GM04504 (cell line): ENCODE results near the gene MDN1.
"Not testable (repeated sequence)": the region's sequence is repeated elsewhere in the genome, so short reads cannot be mapped to it uniquely, and the experiment has no call there.

Experiments used
- DNase-seq: peaks from one replicate; pipeline ENCODE4 v3.0.0-alpha.2; 2012; ENCODE audit warnings: low read depth

MDN1 gene, protein sequence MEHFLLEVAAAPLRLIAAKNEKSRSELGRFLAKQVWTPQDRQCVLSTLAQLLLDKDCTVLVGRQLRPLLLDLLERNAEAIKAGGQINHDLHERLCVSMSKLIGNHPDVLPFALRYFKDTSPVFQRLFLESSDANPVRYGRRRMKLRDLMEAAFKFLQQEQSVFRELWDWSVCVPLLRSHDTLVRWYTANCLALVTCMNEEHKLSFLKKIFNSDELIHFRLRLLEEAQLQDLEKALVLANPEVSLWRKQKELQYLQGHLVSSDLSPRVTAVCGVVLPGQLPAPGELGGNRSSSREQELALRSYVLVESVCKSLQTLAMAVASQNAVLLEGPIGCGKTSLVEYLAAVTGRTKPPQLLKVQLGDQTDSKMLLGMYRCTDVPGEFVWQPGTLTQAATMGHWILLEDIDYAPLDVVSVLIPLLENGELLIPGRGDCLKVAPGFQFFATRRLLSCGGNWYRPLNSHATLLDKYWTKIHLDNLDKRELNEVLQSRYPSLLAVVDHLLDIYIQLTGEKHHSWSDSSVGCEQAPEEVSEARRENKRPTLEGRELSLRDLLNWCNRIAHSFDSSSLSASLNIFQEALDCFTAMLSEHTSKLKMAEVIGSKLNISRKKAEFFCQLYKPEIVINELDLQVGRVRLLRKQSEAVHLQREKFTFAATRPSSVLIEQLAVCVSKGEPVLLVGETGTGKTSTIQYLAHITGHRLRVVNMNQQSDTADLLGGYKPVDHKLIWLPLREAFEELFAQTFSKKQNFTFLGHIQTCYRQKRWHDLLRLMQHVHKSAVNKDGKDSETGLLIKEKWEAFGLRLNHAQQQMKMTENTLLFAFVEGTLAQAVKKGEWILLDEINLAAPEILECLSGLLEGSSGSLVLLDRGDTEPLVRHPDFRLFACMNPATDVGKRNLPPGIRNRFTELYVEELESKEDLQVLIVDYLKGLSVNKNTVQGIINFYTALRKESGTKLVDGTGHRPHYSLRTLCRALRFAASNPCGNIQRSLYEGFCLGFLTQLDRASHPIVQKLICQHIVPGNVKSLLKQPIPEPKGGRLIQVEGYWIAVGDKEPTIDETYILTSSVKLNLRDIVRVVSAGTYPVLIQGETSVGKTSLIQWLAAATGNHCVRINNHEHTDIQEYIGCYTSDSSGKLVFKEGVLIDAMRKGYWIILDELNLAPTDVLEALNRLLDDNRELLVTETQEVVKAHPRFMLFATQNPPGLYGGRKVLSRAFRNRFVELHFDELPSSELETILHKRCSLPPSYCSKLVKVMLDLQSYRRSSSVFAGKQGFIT (N-terminal part only)

DNA sequence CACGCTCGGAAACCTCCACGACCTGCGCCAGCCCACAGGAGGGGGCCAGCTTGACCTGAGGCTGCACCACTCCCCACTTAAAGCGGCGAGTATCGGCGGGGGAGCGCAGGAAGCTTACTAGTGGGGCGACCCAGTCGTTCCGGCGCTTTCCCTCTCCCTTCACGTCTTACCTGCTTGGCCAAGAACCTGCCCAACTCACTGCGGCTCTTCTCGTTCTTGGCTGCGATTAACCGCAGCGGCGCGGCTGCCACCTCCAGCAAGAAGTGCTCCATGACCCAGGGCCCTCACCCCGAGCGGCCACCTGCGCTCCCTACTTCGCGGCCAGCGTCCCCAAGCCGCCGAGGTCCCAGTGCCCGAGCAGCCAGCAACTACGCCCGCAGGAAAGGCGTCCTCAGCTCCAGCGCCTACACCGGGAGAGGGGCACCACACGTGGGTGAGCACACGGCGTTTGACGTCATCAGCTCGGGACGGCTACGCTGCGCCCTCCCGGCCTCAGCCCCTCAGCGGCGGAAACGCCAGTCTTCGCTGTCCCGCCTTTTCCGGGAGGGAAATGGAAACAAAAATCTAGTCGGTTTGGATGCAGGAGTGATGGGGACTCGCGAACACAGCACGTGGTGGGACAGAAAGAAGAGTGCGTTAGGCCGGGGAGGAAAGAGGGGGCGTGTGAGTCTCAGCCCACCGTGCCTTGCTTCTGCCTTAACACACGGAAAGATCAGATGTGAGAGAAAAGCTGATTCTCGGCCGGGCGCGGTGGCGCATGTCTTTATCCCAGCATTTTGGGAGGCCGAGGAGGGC is at the start of gene MDN1:
Gene MDN1 (minus strand): TSS at position 459 of the 795 bp plus-strand sequence. CDS start 187 bp downstream, at position 272.
- peak; percentile 87 for DNase-seq

DNA sequence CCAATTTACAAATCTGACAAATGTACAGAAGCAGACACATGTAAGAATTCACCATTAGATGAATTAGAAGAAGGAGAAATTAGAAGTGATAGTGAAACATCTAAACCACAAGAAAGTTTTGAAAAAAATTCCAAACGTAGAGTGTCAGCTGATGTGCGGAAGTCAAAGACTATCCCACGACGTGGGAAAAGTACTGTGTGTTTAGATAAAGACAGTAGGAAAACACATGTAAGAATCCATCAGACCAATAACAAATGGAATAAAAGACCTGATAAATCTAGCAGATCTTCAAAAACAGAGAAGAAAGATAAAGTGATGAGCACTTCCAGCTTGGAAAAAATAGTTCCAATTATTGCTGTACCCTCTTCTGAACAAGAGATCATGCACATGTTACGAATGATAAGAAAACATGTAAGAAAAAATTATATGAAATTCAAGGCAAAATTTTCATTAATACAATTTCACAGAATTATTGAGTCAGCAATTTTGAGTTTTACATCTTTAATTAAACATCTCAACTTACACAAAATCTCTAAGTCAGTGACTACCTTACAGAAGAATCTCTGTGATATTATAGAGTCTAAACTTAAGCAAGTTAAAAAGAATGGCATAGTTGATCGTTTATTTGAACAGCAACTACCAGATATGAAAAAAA is 46.6 kb upstream of the MDN1 start:
- no peak for DNase-seq

DNA sequence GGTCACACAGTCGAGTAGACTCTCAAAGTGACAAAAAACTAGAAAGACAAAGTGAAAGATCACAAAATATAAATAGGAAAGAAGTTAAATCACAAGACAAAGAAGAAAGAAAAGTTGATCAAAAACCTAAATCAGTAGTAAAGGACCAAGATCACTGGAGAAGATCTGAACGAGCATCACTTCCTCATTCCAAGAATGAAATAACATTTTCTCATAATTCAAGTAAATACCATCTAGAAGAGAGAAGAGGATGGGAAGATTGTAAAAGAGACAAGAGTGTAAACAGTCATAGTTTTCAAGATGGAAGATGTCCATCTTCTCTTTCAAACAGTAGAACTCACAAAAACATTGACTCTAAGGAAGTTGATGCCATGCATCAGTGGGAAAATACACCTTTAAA is 43.1 kb upstream of the MDN1 start:
- DNase-seq, result no peak

DNA sequence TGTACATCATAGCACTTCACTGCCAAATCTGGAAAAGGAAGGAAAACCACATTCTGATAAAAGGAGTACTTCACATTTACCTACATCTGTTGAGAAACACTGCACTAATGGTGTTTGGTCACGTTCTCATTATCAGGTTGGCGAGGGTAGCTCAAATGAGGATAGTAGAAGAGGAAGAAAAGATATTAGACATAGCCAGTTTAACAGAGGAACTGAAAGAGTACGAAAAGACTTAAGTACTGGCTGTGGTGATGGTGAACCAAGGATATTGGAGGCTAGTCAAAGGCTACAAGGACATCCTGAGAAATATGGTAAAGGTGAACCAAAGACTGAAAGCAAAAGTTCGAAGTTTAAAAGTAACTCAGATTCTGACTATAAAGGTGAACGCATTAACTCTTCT is 42.7 kb upstream of the MDN1 start:
- no peak for DNase-seq

GRCh38 chr6:89859744-89860143 is 40.1 kb upstream of the MDN1 start:
- no peak for DNase-seq

DNA sequence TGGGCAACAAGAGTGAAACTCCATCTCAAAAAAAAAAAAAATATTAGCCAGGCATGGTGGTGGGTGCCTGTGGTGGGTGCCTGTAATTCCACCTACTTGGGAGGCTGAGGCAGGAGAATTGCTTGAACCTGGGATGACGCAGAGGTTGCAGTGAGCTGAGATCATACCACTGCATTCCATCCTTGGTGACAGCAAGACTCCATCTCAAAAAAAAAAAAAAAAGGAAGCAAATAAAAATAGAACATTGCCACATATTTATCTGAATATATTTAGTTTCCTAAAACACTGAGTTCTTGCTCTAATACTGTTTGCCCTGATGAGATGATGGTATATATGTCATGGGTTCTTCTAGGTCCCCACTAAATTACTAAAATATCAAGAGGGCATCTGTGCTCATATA is 38.4 kb upstream of the MDN1 start:
- DNase-seq, result no peak

DNA sequence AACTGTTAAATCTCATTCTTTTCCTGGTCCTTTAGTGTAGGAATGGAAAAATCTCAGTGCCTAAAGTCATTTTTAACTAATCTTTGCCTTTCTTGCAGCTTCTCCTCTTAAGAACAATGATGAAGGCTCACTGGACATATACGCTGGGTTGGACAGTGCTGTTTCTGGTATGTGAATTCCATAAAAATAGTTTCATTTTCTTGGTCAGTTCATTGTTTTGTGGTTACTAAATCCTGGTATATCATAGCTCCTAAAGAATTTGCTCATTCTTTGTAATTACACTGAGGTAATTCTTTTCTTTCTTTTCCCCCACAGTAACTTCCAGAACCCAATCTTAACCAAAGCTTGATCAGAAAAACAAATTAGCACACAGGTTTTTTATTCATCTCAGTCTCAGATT is 33.5 kb upstream of the MDN1 start:
- no peak for DNase-seq

GRCh38 chr6:89847513-89847912 is 27.9 kb upstream of the MDN1 start:
- DNase-seq, result not testable (repeated sequence)

GRCh38 chr6:89843070-89843469 is 23.5 kb upstream of the MDN1 start:
- no peak for DNase-seq

DNA sequence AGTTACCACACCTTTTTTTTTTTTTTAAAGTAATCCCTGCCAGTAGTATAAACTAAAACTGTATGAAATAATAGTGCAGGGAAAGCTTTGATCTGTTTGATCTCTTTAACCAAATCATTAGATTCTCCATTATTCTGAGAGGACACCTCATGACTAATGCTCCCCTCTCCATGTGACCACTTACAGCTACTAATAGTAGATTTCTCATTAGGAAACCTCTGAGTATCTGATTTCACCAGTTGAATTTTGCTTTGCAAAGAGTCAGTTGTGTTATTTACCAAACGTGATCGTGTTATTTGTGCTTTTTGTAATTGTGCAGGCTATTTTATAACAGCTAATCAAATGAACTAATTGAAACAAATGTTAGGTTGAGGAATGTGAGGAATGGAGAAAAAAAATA is 22.6 kb upstream of the MDN1 start:
- DNase-seq, result no peak

DNA sequence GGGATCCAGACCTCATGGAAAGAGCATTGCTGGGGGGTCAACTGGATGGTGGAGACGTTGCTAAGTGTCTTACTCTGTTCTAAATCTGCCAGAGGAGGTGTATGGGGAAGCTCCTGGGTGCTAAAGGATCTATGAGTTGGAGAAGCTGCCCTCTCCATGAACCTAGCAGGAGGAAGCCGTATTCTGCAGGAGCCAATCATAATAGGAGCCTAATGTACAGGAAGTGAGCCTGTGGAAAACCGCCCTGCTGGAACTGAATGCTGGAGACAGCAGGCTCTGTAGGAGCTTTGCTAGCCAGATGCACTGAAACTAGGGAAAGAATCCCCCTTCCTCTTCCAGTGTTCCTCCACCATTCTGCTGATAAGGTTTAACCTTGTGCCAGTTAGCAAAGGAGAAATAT is 20.9 kb upstream of the MDN1 start:
- no peak for DNase-seq

- DNase-seq, result no peak
Measured at GRCh38 chr6:89836639-89837222, 17.1 kb upstream of the MDN1 start.

GRCh38 chr6:89834884-89835792 is 15.5 kb upstream of the MDN1 start:
- DNase-seq, result no peak

- no peak for DNase-seq
Measured at GRCh38 chr6:89830170-89830809, 10.7 kb upstream of the MDN1 start.

DNA sequence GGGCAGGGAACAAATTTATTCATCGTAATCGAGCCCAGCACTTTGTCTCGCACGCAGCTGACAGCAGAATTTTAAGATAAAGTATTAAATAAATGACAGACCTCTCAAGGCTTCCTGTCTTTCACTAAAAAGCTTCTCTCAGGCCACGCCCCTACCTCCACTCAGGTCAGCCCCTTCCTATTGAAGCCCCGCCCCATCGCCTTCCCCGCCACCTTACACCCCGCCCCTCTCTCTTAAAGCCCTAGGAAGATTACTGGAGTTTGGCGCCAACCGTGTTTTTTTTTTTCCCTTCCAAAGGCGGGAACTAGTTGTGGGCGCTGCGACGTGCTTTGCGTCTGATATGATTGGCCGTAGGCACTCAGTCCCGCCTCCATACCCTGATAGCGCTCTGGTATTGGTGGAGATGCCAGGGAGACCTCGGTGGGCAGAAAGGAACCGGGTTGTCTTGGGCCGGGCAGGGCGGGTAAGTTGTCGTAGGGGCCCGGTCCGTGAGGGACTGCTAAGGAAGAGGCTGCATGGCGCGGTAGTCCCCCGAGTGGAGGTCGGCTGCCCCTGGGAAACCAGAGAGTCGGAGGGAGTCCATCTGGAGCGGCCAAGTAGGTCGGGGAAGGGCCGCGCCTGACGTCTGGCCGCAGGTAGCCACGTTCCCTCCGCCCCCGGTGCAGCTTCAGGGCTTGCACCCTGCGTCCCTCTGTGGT is 10.0 kb upstream of the MDN1 start, which contains the start of gene CASP8AP2:
Gene CASP8AP2 (plus strand): TSS at position 409 of the 698 bp plus-strand sequence.
- peak; percentile 98 for DNase-seq

- DNase-seq, result no peak
Measured at GRCh38 chr6:89828988-89829471, 9.4 kb upstream of the MDN1 start.

- DNase-seq, result not testable (repeated sequence)
Measured at GRCh38 chr6:89828475-89828987, 8.9 kb upstream of the MDN1 start.

- DNase-seq, result no peak
Measured at GRCh38 chr6:89826029-89826528, 6.5 kb upstream of the MDN1 start.
